CD14-positive monocyte (primary cell): Measurements from ENCODE around the gene ODAD2. TPM values are rescaled to one million over a fixed set of nuclear protein-coding genes. Genes with fewer than 3 reads are reported as not detected.
A peak's percentile ranks its signal among the peaks of the same experiment; 100 is the strongest.

Experiments used
- DNase-seq, 3 donors: peaks; one replicate each; pipeline ENCODE4 v3.0.0-alpha.2; 2011 to 2022
- H2AFZ ChIP-seq: 2 replicates; pipeline ENCODE4 v1.6.0; 2012; ENCODE audit warnings: mild to moderate bottlenecking, low read depth, low read length, inconsistent platforms; ENCODE audit not compliant: insufficient read depth, poor library complexity, severe bottlenecking
- H3K27ac ChIP-seq, 2 donors: 1 replicate in 1 of 2; 2 replicates in 1 of 2; pipeline ENCODE4 v1.5.1; 2012 to 2013; ENCODE audit warnings: low read length in 2 of 2, control low read depth in 1 of 2, inconsistent platforms in 1 of 2, low read depth in 1 of 2, mild to moderate bottlenecking in 1 of 2
- H3K27me3 ChIP-seq, 2 donors: one replicate each; pipeline versions ENCODE4 v1.6.0 to v1.6.1; 2011 to 2013; ENCODE audit warnings: low read length in 2 of 2; ENCODE audit not compliant: control insufficient read depth in 2 of 2, insufficient read depth in 2 of 2
- H3K36me3 ChIP-seq, 2 donors: replicated peaks in 1 of 2; 1 replicate in 1 of 2; 2 replicates in 1 of 2; pipeline versions ENCODE4 v1.5.1 to v1.6.1; 2012 to 2013; ENCODE audit warnings: low read length in 2 of 2, control low read depth in 1 of 2, inconsistent platforms in 1 of 2, mild to moderate bottlenecking in 1 of 2; ENCODE audit not compliant: insufficient read depth in 2 of 2, control insufficient read depth in 1 of 2
- H3K4me1 ChIP-seq, 2 donors: 1 replicate in 1 of 2; 2 replicates in 1 of 2; pipeline versions ENCODE4 v1.5.1 to v1.6.1; 2012 to 2013; ENCODE audit warnings: low read length in 2 of 2, control low read depth in 1 of 2, inconsistent platforms in 1 of 2, mild to moderate bottlenecking in 1 of 2, moderate library complexity in 1 of 2; ENCODE audit not compliant: insufficient read depth in 2 of 2, control insufficient read depth in 1 of 2
- H3K4me2 ChIP-seq: replicated peaks from 2 replicates; pipeline ENCODE3; 2012; ENCODE audit warnings: low read length, moderate library complexity, mild to moderate bottlenecking; ENCODE audit not compliant: poor library complexity, severe bottlenecking; ENCODE audit errors: extremely low read depth
- H3K4me3 ChIP-seq, 3 experiments: fragments of 200-600 bp in 1 of 3; sonication (generic) in 1 of 3; replicated peaks in 1 of 3; 1 replicate in 2 of 3; 2 replicates in 1 of 3; pipeline ENCODE4 v1.5.1; 2011 to 2013; ENCODE audit warnings: low read length in 3 of 3, mild to moderate bottlenecking in 3 of 3, control low read depth in 2 of 3, low read depth in 2 of 3, inconsistent platforms in 1 of 3, moderate library complexity in 1 of 3
- H3K79me2 ChIP-seq: 2 replicates; pipeline ENCODE4 v1.6.0; 2012; ENCODE audit warnings: mild to moderate bottlenecking, control low read depth, inconsistent platforms, low read length, moderate library complexity; ENCODE audit not compliant: insufficient read depth
- H3K9ac ChIP-seq: 2 replicates; pipeline ENCODE4 v1.6.0; 2017; ENCODE audit warnings: low read length, mild to moderate bottlenecking; ENCODE audit not compliant: insufficient read depth, poor library complexity, severe bottlenecking
- H3K9me3 ChIP-seq, 2 donors: replicated peaks in 1 of 2; 1 replicate in 1 of 2; 2 replicates in 1 of 2; pipeline versions ENCODE4 v1.5.1 to v1.6.1; 2012 to 2013; ENCODE audit warnings: low read length in 2 of 2, control low read depth in 1 of 2; ENCODE audit not compliant: control insufficient read depth in 1 of 2, insufficient read depth in 1 of 2
- H4K20me1 ChIP-seq: 2 replicates; pipeline ENCODE4 v1.6.0; 2012; ENCODE audit warnings: mild to moderate bottlenecking, low read length, control low read depth, moderate library complexity; ENCODE audit not compliant: insufficient read depth
- H3K27ac Mint-ChIP-seq, 7 donors: one replicate each; pipeline ENCODE4 v1.8.0; 2020; ENCODE audit warnings: mild to moderate bottlenecking in 7 of 7, mixed read lengths in 7 of 7, moderate library complexity in 6 of 7, inconsistent platforms in 2 of 7
- H3K27me3 Mint-ChIP-seq, 3 donors: one replicate each; pipeline ENCODE4 v1.8.0; 2021 to 2022; ENCODE audit warnings: low read depth in 3 of 3, mild to moderate bottlenecking in 3 of 3, mixed read lengths in 3 of 3, moderate library complexity in 3 of 3, inconsistent platforms in 1 of 3
- H3K36me3 Mint-ChIP-seq, 2 donors: one replicate each; pipeline ENCODE4 v1.8.0; 2020; ENCODE audit warnings: mixed read lengths in 2 of 2, inconsistent platforms in 1 of 2, mild to moderate bottlenecking in 1 of 2
- H3K4me1 Mint-ChIP-seq: one replicate; pipeline ENCODE4 v1.8.0; 2020; ENCODE audit warnings: mild to moderate bottlenecking, mixed read lengths
- H3K4me3 Mint-ChIP-seq, 2 donors: one replicate each; pipeline ENCODE4 v1.8.0; 2020; ENCODE audit warnings: mild to moderate bottlenecking in 2 of 2, mixed read lengths in 2 of 2, moderate library complexity in 1 of 2
- H3K9me3 Mint-ChIP-seq, 7 donors: one replicate each; pipeline ENCODE4 v1.8.0; 2020 to 2022; ENCODE audit warnings: mixed read lengths in 7 of 7, mild to moderate bottlenecking in 6 of 7, moderate library complexity in 6 of 7, inconsistent platforms in 2 of 7
- CTCF ChIP-seq: fragments of 200-600 bp; IDR thresholded peaks from one replicate; pipeline ENCODE4 v1.8.0; 2022; ENCODE audit warnings: antibody characterized with exemption, mild to moderate bottlenecking
- WGBS: methylation state at CpG from one replicate; pipeline ENCODE4 v1.1.5; 2013; ENCODE audit warnings: missing lambda C conversion rate; ENCODE audit not compliant: insufficient coverage; 5-methylcytosine and 5-hydroxymethylcytosine counted together
- intact Hi-C, 2 donors: fragments of 100-400 bp; cut with micrococcal nuclease; formaldehyde crosslinking; loops; one replicate each; pipeline versions ENCODE4 v1.15.0 to v1.15.1; 2023
- polyA plus RNA-seq, 3 donors: library from polyadenylated mRNA; depleted of rRNA in 1 of 3; unstranded in 2 of 3; stranded (reverse) in 1 of 3; fragments of 300-500 nt in 2 of 3; fragments of >200 nt in 1 of 3; fragmentation: Illumina TruSeq in 2 of 3; gene quantifications; 1 replicate in 2 of 3; 2 replicates in 1 of 3; pipeline ENCODE4 v1.2.3, GENCODE V29; 2012 to 2021

ODAD2 gene
- polyA plus RNA-seq, 3 donors = not detected

- no peak overlapping the region for H2AFZ ChIP-seq
- H3K27me3 Mint-ChIP-seq = peaks cover 0 to 2% (median 0%) of the 10 kb centered on the region in 3 donors
Measured at GRCh38 chr10:27857616-27858015, 141.3 kb downstream of the ODAD2 start.

GRCh38 chr10:27844223-27844622, 154.7 kb downstream of the ODAD2 start:
- Mint-ChIP-seq H3K4me1 (peaks cover 16% of the 10 kb centered on the region), H3K9me3 (peaks cover 3 to 11% (median 8%) of the 10 kb centered on the region in 7 donors), H3K27ac (peak overlapping the region in 6 of 7 donors; percentile 12 to 75 (median 56)), H3K36me3 (peaks cover 0 to 1% of the 10 kb centered on the region in 2 donors), H3K27me3 (peaks cover 0 to 1% (median 0%) of the 10 kb centered on the region in 3 donors), H3K4me3 (peak overlapping the region; percentile 27 to 36)
- Histone ChIP-seq H4K20me1 (no peaks in the 10 kb centered on the region), H3K4me2 (no peak overlapping the region), H3K27me3 (no peaks in the 10 kb centered on the region), H3K4me3 (no peak overlapping the region), H3K9ac (no peak overlapping the region), H3K79me2 (no peaks in the 10 kb centered on the region), H3K9me3 (no peaks in the 10 kb centered on the region), H3K4me1 (peaks cover 13 to 19% of the 10 kb centered on the region in 2 donors), H3K36me3 (no peaks in the 10 kb centered on the region), H2AFZ (no peak overlapping the region), H3K27ac (peak overlapping the region in 1 of 2 donors; percentile 3)
- no peak for TF ChIP-seq CTCF
- peak; percentile 6 to 45 (median 21) for DNase-seq
- intact Hi-C loops = no loop called here
- no CpG with 5 or more reads among the region's 1 CpG for WGBS

More at GRCh38 chr10:27857616-27858015, 141.3 kb downstream of the ODAD2 start:
- H3K4me2 ChIP-seq = no peak overlapping the region
- no peak overlapping the region for H3K9ac ChIP-seq
- no peaks in the 10 kb centered on the region for H4K20me1 ChIP-seq
- no peak for DNase-seq
- Mint-ChIP-seq H3K27ac (no peak overlapping the region), H3K4me1 (no peaks in the 10 kb centered on the region), H3K36me3 (no peaks in the 10 kb centered on the region), H3K9me3 (peaks cover 0 to 1% (median 0%) of the 10 kb centered on the region in 7 donors), H3K4me3 (no peak overlapping the region)
- intact Hi-C loops = no loop called here
- H3K4me3 ChIP-seq = no peak overlapping the region
- H3K4me1 ChIP-seq = no peaks in the 10 kb centered on the region
- 95% methylated on average over 8 of the region's 8 CpGs for WGBS
- no peak for TF ChIP-seq CTCF
- no peaks in the 10 kb centered on the region for H3K27me3 ChIP-seq
- no peaks in the 10 kb centered on the region for H3K79me2 ChIP-seq
- no peak overlapping the region for H3K27ac ChIP-seq
- H3K9me3 ChIP-seq = no peaks in the 10 kb centered on the region
- no peaks in the 10 kb centered on the region for H3K36me3 ChIP-seq
